GM12865 (cell line): ENCODE results near the gene IQGAP3.

ENCODE experiments used
- DNase-seq: peaks from one replicate; pipeline ENCODE4 v3.0.0; 2010; ENCODE audit warnings: low read depth
- H3K4me3 ChIP-seq: 2 replicates; pipeline ENCODE4 v1.5.1; 2011; ENCODE audit warnings: mild to moderate bottlenecking, low read depth, low read length, control low read depth
- TF ChIP-seq, protein P1 (sequence below): IDR thresholded peaks from 2 replicates; pipeline ENCODE4 v1.5.1; 2011; ENCODE audit warnings: low read length, control low read depth, low read depth, inconsistent platforms; ENCODE audit not compliant: insufficient read depth; ENCODE audit errors: missing control alignments

The IQGAP3 gene

DNA sequence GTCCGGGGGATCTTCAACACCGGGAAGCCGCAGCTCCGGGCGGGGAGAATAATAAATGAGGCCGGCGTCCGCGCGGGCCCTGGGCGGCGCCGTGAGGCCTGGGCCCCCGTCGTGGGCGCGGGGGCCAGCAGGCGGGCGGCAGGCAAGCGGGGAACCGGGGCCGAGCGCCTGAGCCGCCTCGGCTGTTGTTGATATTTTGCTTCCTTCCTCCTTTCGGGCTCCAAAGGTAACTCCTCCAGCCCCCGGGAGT, 71.9 kb downstream of the IQGAP3 start, which contains the start of gene MEF2D:
MEF2D (minus strand) TSS at position 233 of the 250 bp plus-strand sequence. CDS start 17,483 bp downstream, outside the sequence.
- peak within 1 kb of the TSS; percentile 80 for H3K4me3 ChIP-seq
- DNase-seq: no peak
- TF ChIP-seq, protein P1, sequence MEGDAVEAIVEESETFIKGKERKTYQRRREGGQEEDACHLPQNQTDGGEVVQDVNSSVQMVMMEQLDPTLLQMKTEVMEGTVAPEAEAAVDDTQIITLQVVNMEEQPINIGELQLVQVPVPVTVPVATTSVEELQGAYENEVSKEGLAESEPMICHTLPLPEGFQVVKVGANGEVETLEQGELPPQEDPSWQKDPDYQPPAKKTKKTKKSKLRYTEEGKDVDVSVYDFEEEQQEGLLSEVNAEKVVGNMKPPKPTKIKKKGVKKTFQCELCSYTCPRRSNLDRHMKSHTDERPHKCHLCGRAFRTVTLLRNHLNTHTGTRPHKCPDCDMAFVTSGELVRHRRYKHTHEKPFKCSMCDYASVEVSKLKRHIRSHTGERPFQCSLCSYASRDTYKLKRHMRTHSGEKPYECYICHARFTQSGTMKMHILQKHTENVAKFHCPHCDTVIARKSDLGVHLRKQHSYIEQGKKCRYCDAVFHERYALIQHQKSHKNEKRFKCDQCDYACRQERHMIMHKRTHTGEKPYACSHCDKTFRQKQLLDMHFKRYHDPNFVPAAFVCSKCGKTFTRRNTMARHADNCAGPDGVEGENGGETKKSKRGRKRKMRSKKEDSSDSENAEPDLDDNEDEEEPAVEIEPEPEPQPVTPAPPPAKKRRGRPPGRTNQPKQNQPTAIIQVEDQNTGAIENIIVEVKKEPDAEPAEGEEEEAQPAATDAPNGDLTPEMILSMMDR: no peak

DNA sequence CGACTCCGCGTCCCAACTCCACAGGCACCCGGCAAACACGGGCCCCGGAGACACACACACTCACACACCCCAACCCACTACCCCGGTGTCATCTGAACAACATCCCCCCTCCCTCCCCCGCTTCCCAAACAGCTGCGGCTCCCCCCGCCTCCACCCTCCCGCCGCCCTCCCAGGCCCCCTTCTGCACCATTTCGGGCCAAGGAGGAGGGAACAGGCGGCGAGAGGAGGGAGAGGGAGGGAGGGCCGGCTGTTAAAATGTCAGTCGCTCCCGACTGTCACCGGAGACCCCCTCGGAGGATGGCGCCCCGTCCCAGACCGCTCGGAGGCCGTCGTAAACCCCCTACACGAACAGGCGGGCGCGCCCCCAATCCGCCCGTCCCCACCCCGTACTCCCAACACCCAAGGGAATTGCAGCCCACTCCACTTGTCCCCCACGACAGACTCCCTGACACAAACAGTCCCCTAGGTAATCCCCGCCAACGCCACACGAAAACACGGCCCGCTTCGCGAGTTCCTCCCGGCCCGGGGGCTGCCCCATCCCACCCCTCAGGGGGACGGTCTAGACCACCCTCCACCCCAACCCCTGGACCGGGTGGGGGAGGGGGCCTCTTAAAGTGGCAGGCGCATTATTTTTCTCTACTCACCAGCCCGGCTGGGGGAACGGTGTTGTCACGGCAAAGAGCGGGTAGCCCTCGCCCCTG, 72.4 kb downstream of the IQGAP3 start:
- DNase-seq: peak; percentile 47
- TF ChIP-seq, protein P1: no peak
- H3K4me3 ChIP-seq: peak overlapping the region; percentile 80

DNA sequence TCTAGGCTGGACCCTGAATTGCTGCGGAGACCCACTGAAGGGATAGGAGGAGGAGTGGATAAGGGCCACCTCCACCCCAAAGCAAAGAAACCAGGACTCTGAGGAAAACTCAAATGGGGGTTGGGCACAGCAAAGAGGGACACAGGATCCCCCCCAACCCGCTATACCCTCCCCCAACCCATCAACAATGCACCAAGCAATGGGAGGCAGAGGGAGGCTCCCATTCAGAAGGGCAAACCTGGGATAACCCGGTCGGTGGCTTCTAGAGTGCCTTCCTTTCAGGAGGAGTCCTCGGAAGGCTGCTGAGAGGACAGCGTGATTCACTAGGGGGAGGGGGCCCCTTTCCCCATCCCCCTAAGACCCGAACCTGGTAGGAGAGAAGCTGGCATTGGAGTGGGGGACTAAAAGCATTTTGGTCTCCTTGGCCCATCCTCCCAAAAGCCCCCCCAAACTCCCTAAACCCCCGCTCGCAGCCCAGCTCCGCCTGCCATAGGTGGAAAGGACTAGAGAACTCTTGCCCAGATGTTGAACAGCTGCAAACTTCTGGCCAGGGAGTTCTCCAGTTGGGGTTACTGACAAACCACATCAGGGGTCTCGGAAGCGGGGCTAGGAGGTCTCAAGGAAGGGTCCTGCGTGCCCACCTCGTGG, 73.0 kb downstream of the IQGAP3 start:
- TF ChIP-seq, protein P1: no peak
- DNase-seq: no peak
- peak overlapping the region; percentile 80 for H3K4me3 ChIP-seq

DNA sequence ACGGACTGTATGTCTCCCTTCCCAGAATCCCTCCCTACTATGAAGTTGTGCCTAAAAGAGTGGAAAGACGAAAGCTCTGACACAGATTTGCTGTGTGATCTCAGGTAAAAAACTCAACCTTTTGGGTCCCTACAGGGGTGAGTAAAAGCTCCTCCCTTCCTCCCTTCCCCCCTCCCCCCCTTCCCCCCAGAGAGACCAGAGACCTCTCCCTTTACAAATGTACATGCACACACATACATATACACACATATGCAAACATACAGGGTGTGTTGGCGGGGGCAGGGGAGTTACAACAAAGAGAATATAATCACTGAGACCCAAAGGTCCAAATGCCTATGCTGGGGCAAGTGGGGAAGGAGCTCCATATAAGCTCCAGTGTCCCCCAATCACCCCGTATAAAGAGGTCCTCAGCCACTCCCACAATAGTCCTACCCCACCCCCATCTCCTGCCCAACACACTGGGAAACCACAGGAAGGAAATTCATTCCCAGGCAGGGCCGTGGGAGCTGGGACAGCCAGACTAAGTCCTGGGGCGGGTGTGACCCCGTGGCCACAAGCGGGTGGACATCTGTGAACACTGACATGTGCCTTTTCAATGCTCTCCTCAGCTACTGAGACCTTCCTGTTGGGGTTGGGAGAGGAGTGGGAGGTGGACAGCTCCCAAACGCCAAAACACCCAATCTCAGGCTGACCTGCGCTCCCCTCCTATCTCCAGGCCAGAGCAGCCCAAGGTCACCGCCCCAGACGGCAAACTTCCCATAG, 73.8 kb downstream of the IQGAP3 start:
- TF ChIP-seq, protein P1: no peak
- DNase-seq: no peak
- H3K4me3 ChIP-seq: peak overlapping the region; percentile 80

DNA sequence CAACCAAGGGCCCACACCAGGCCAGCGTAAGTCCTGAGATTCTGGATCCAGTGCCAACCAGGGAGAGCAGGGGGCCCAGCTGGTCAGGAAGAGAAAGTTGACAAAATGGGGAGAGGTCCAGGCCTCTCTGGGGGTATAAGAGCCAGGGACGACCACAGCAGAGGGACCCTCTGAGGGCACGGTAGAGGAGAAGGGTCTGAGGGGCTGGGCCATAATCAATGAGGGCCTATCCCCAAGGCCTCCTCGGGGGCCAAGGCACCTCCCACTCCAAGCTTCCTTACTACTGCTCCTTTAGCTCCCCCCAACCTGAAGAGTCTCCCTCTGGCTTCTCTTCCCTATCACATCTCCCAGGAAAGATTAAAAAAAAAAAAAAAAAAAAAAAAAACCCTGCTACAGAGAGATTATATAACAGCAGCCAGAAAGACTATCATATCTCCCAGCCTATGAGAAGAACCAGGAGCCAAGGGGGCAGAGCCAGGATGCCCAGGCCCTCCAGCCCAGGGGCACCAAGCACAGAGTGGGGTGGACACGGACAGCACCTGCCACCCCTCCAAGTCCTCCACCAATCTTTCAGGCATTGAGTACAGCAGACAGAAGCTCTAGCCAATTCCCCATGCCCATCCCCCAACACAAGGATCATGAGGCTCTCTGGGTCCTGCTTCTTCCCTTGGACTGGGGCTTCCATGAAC, 74.5 kb downstream of the IQGAP3 start:
- H3K4me3 ChIP-seq: peak overlapping the region; percentile 80
- TF ChIP-seq, protein P1: no peak
- DNase-seq: no peak

DNA sequence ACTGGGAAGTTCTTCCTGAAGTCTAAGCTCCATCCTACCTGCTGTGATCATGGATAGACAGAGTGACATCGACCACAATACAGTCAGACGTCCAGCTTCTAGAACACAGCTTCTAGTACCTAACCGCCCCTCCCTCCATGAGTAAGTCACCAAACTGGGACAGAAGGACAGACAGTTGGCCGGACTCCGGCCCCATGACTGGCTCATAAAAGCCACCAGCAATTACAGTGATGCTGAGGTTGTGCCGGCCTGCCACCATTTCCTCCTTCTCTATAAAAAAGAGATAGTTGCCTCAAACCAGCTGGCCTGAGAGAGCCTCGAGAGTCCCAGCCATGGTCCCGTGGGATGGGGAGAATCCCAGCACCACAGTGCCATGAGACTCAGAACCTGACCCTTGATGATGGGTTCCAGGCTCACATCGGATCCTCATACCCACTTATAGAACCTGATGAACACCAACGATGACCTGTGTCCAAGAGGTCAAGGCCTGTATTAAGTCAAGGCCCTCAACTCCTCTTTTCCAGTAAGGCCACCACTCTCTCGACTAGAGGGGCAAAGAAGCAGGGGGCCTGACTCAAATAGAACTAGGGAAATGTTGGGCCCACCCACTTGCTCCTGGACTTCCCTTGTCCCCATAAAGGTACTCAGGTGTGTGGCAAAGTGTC, 75.2 kb downstream of the IQGAP3 start:
- TF ChIP-seq, protein P1: no peak
- no peak for DNase-seq
- peak overlapping the region; percentile 80 for H3K4me3 ChIP-seq
